HepG2 (cell line): ENCODE results near the gene MYO5B. TPM values are rescaled to one million over a fixed set of nuclear protein-coding genes. Genes with fewer than 3 reads are reported as not detected.

Experiments
- ATAC-seq: fragments of 200-7000 bp; cut with Tn5 transposase; 3 replicates; pipeline ENCODE4 v1.9.1; 2020; ENCODE audit warnings: mild to moderate bottlenecking, moderate library complexity
- BruUV-seq: library from RNA; stranded (reverse); fragments of 400-500 nt; replicated peaks from 2 replicates; lab custom pipeline; 2021; lab: Mats Ljungman, UMichigan
- CTCF ChIA-PET: fragments of 300-600 bp; formaldehyde crosslinking; extraction: SDS; loops from one replicate; lab custom pipeline; 2021; ENCODE audit warnings: low total read pairs, inconsistent platforms, low intra/inter-chr PET ratio; lab: Yijun Ruan, JAX
- POLR2A ChIA-PET: fragments of 350-600 bp; sonication (Branson Sonifier 250); formaldehyde crosslinking; loops from one replicate; lab custom pipeline; 2020; ENCODE audit warnings: antibody characterized with exemption, inconsistent platforms; lab: Yijun Ruan, JAX
- DNase-seq: peaks from one replicate; pipeline ENCODE4 v3.0.0-alpha.2; 2015; ENCODE audit warnings: low spot score
- FAIRE-seq: peaks from 3 replicates; lab custom pipeline; 2011; peaks lifted over from hg19 to GRCh38; lab: Jason Lieb, UNC
- H2AFZ ChIP-seq: one replicate; pipeline ENCODE4 v1.6.1; 2011; ENCODE audit warnings: low read length, inconsistent platforms
- H3K27ac ChIP-seq: fragments of 300-600 bp; 3 replicates; pipeline ENCODE4 v1.8.0; 2011; ENCODE audit warnings: mixed run types, mild to moderate bottlenecking, mixed read lengths, low read length, inconsistent platforms; ENCODE audit not compliant: insufficient read depth; ENCODE audit errors: extremely low read length
- H3K27me3 ChIP-seq, 2 experiments: fragments of 200-600 bp in 1 of 2; 2 replicates in 1 of 2; 3 replicates in 1 of 2; pipeline versions ENCODE4 v1.6.0 to v1.8.0; 2011; ENCODE audit warnings: low read length in 2 of 2, mild to moderate bottlenecking in 2 of 2, moderate library complexity in 2 of 2, inconsistent platforms in 1 of 2; ENCODE audit not compliant: insufficient read depth in 2 of 2, control insufficient read depth in 1 of 2
- H3K36me3 ChIP-seq, 2 experiments: fragments of 200-600 bp in 1 of 2; replicated peaks in 1 of 2; 2 replicates in 1 of 2; 3 replicates in 1 of 2; pipeline versions ENCODE4 v1.5.1 to v1.8.0; 2011; ENCODE audit warnings: low read length in 2 of 2, inconsistent platforms in 1 of 2; ENCODE audit not compliant: insufficient read depth in 2 of 2, control insufficient read depth in 1 of 2
- H3K4me1 ChIP-seq: 2 replicates; pipeline ENCODE4 v1.5.1; 2012; ENCODE audit warnings: low read length, inconsistent platforms; ENCODE audit not compliant: insufficient read depth
- H3K4me2 ChIP-seq: 2 replicates; pipeline ENCODE4 v1.6.0; 2011; ENCODE audit warnings: low read depth, low read length, inconsistent platforms
- H3K4me3 ChIP-seq, 3 experiments: fragments of 200-600 bp in 1 of 3; sonication (generic), shearing (Covaris generic) in 1 of 3; replicated peaks in 1 of 3; 2 replicates each; pipeline ENCODE4 v1.5.1; 2011 to 2016; ENCODE audit warnings: low read length in 3 of 3, inconsistent platforms in 2 of 3, low read depth in 2 of 3, mild to moderate bottlenecking in 2 of 3, control low read depth in 1 of 3, mixed read lengths in 1 of 3; ENCODE audit not compliant: insufficient read depth in 1 of 3
- H3K79me2 ChIP-seq: one replicate; pipeline ENCODE4 v1.6.1; 2011; ENCODE audit warnings: low read length, inconsistent platforms; ENCODE audit not compliant: insufficient read depth
- H3K9ac ChIP-seq: 2 replicates; pipeline ENCODE4 v1.6.0; 2011; ENCODE audit warnings: mild to moderate bottlenecking, low read depth, low read length, inconsistent platforms; ENCODE audit not compliant: insufficient read depth
- H3K9me3 ChIP-seq: 2 replicates; pipeline ENCODE4 v1.5.1; 2012; ENCODE audit warnings: mild to moderate bottlenecking, low read length
- H4K20me1 ChIP-seq: 2 replicates; pipeline ENCODE4 v1.6.0; 2011; ENCODE audit warnings: inconsistent platforms, mild to moderate bottlenecking, low read length, moderate library complexity; ENCODE audit not compliant: insufficient read depth
- GRHL1 ChIP-seq: sonication (generic); formaldehyde crosslinking; conservative IDR thresholded peaks from 2 replicates; pipeline ENCODE4 v1.8.0; 2022; ENCODE audit warnings: missing genetic modification reagents
- ZBTB37 ChIP-seq: sonication (generic); formaldehyde crosslinking; IDR thresholded peaks from 2 replicates; pipeline ENCODE4 v1.4.0; 2020; ENCODE audit warnings: mild to moderate bottlenecking, missing genetic modification reagents
- ZNF180 ChIP-seq: sonication (generic); formaldehyde crosslinking; IDR thresholded peaks from 2 replicates; pipeline ENCODE4 v1.4.0; 2020; ENCODE audit warnings: low read depth, missing genetic modification reagents, borderline replicate concordance
- ZNF891 ChIP-seq: sonication (generic); formaldehyde crosslinking; IDR thresholded peaks from 2 replicates; pipeline ENCODE4 v1.5.0; 2020; ENCODE audit warnings: mild to moderate bottlenecking, missing genetic modification reagents
- WGBS: methylation state at CpG from one replicate; pipeline ENCODE4 v1.1.6; 2017; ENCODE audit warnings: low lambda C conversion rate; 5-methylcytosine and 5-hydroxymethylcytosine counted together
- in situ Hi-C: cut with HindIII; loops from 2 replicates; pipeline ENCODE4 v1.10.0; 2017; ENCODE audit warnings: low pct_unique_long_range_greater_than_20kb; ENCODE audit not compliant: extremely low pct_ligation_motif_present
- intact Hi-C: fragments of 100-400 bp; cut with micrococcal nuclease; formaldehyde crosslinking; loops from one replicate; pipeline ENCODE4 v1.10.0; 2022; ENCODE audit not compliant: unreplicated experiment
- polyA plus RNA-seq, 8 experiments: library from polyadenylated mRNA; depleted of rRNA in 3 of 8; stranded (reverse) in 7 of 8; unstranded in 1 of 8; fragments of >200 nt; fragmentation: Illumina TruSeq in 4 of 8; extraction: Trizol in 4 of 8; gene quantifications; 2 replicates each; pipeline versions ENCODE4 v1.2.1 to v1.2.3, GENCODE V29; 2011 to 2016; ENCODE audit warnings: low read depth in 4 of 8, missing spikeins in 1 of 8, mixed read lengths in 1 of 8; ENCODE audit not compliant: insufficient read depth in 1 of 8
- total RNA-seq, 5 experiments: library from RNA; depleted of rRNA; stranded (reverse); fragments of >200 nt; fragmentation: Illumina TruSeq; extraction: Trizol; gene quantifications; 2 replicates each; pipeline ENCODE4 v1.2.3, GENCODE V29; 2016; ENCODE audit warnings: low read depth in 1 of 5
- TF ChIP-seq, protein P1 (sequence below): sonication (generic); formaldehyde crosslinking; IDR thresholded peaks from 2 replicates; pipeline ENCODE4 v1.4.0; 2020; ENCODE audit warnings: missing genetic modification reagents, borderline replicate concordance

The MYO5B gene
- total and polyA plus RNA-seq, 2 of the 13 experiments (the other 11 are each of a cell fraction or from before 2014, with no cell fraction given): 13.1 to 24.0 TPM

- no peak for TF ChIP-seq GRHL1
- no peak for TF ChIP-seq ZNF180 (CRISPR knock-in tag)
- TF ChIP-seq, protein P1, sequence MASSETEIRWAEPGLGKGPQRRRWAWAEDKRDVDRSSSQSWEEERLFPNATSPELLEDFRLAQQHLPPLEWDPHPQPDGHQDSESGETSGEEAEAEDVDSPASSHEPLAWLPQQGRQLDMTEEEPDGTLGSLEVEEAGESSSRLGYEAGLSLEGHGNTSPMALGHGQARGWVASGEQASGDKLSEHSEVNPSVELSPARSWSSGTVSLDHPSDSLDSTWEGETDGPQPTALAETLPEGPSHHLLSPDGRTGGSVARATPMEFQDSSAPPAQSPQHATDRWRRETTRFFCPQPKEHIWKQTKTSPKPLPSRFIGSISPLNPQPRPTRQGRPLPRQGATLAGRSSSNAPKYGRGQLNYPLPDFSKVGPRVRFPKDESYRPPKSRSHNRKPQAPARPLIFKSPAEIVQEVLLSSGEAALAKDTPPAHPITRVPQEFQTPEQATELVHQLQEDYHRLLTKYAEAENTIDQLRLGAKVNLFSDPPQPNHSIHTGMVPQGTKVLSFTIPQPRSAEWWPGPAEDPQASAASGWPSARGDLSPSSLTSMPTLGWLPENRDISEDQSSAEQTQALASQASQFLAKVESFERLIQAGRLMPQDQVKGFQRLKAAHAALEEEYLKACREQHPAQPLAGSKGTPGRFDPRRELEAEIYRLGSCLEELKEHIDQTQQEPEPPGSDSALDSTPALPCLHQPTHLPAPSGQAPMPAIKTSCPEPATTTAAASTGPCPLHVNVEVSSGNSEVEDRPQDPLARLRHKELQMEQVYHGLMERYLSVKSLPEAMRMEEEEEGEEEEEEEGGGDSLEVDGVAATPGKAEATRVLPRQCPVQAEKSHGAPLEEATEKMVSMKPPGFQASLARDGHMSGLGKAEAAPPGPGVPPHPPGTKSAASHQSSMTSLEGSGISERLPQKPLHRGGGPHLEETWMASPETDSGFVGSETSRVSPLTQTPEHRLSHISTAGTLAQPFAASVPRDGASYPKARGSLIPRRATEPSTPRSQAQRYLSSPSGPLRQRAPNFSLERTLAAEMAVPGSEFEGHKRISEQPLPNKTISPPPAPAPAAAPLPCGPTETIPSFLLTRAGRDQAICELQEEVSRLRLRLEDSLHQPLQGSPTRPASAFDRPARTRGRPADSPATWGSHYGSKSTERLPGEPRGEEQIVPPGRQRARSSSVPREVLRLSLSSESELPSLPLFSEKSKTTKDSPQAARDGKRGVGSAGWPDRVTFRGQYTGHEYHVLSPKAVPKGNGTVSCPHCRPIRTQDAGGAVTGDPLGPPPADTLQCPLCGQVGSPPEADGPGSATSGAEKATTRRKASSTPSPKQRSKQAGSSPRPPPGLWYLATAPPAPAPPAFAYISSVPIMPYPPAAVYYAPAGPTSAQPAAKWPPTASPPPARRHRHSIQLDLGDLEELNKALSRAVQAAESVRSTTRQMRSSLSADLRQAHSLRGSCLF (CRISPR knock-in tag): no peak
Observed at GRCh38 chr18:49905771-49906170, 289.2 kb downstream of the MYO5B start (continued).

- in situ Hi-C loops (no loop called here), intact Hi-C loops (loop anchor here (5.0 kb wide), 1 partner anchor 62 kb away; no protein-coding TSS in a partner anchor)
- no peak for ATAC-seq
- H3K4me1 ChIP-seq: no peaks in the 10 kb centered on the region
- H2AFZ ChIP-seq: no peak overlapping the region
- BruUV-seq: no TSS peak
- no peak for DNase-seq
- H3K4me2 ChIP-seq: no peak overlapping the region
- no peaks in the 10 kb centered on the region for H3K27me3 ChIP-seq
- no peak for FAIRE-seq
- WGBS: 90% methylated on average over 3 of the region's 4 CpGs
- no peaks in the 10 kb centered on the region for H3K79me2 ChIP-seq
- H3K9me3 ChIP-seq: no peaks in the 10 kb centered on the region
- H3K4me3 ChIP-seq: no peak overlapping the region
- no peaks in the 10 kb centered on the region for H4K20me1 ChIP-seq
- no peak overlapping the region for H3K9ac ChIP-seq
- ChIA-PET CTCF (no interaction called here), POLR2A (no interaction called here)
- H3K36me3 ChIP-seq: peaks cover 2 to 20% of the 10 kb centered on the region in 2 experiments; a peak in 4 of 5 replicates
- no peak overlapping the region for H3K27ac ChIP-seq
- TF ChIP-seq ZBTB37 (no peak), ZNF891 (CRISPR knock-in tag) (no peak)
Observed at GRCh38 chr18:49904871-49905555, 289.9 kb downstream of the MYO5B start.
